CD14-positive monocyte (primary cell): ENCODE measurements around the gene LHPP. TPM values are rescaled to one million over a fixed set of nuclear protein-coding genes. Genes with fewer than 3 reads are reported as not detected.

Source experiments
- DNase-seq, 3 donors: peaks; one replicate each; pipeline ENCODE4 v3.0.0-alpha.2; 2011 to 2022
- H2AFZ ChIP-seq: 2 replicates; pipeline ENCODE4 v1.6.0; 2012; ENCODE audit warnings: mild to moderate bottlenecking, low read depth, low read length, inconsistent platforms; ENCODE audit not compliant: insufficient read depth, poor library complexity, severe bottlenecking
- H3K27ac ChIP-seq, 2 donors: 1 replicate in 1 of 2; 2 replicates in 1 of 2; pipeline ENCODE4 v1.5.1; 2012 to 2013; ENCODE audit warnings: low read length in 2 of 2, control low read depth in 1 of 2, inconsistent platforms in 1 of 2, low read depth in 1 of 2, mild to moderate bottlenecking in 1 of 2
- H3K27me3 ChIP-seq, 2 donors: one replicate each; pipeline versions ENCODE4 v1.6.0 to v1.6.1; 2011 to 2013; ENCODE audit warnings: low read length in 2 of 2; ENCODE audit not compliant: control insufficient read depth in 2 of 2, insufficient read depth in 2 of 2
- H3K36me3 ChIP-seq, 2 donors: replicated peaks in 1 of 2; 1 replicate in 1 of 2; 2 replicates in 1 of 2; pipeline versions ENCODE4 v1.5.1 to v1.6.1; 2012 to 2013; ENCODE audit warnings: low read length in 2 of 2, control low read depth in 1 of 2, inconsistent platforms in 1 of 2, mild to moderate bottlenecking in 1 of 2; ENCODE audit not compliant: insufficient read depth in 2 of 2, control insufficient read depth in 1 of 2
- H3K4me1 ChIP-seq, 2 donors: 1 replicate in 1 of 2; 2 replicates in 1 of 2; pipeline versions ENCODE4 v1.5.1 to v1.6.1; 2012 to 2013; ENCODE audit warnings: low read length in 2 of 2, control low read depth in 1 of 2, inconsistent platforms in 1 of 2, mild to moderate bottlenecking in 1 of 2, moderate library complexity in 1 of 2; ENCODE audit not compliant: insufficient read depth in 2 of 2, control insufficient read depth in 1 of 2
- H3K4me2 ChIP-seq: replicated peaks from 2 replicates; pipeline ENCODE3; 2012; ENCODE audit warnings: low read length, moderate library complexity, mild to moderate bottlenecking; ENCODE audit not compliant: poor library complexity, severe bottlenecking; ENCODE audit errors: extremely low read depth
- H3K4me3 ChIP-seq, 3 experiments: fragments of 200-600 bp in 1 of 3; sonication (generic) in 1 of 3; replicated peaks in 1 of 3; 1 replicate in 2 of 3; 2 replicates in 1 of 3; pipeline ENCODE4 v1.5.1; 2011 to 2013; ENCODE audit warnings: low read length in 3 of 3, mild to moderate bottlenecking in 3 of 3, control low read depth in 2 of 3, low read depth in 2 of 3, inconsistent platforms in 1 of 3, moderate library complexity in 1 of 3
- H3K79me2 ChIP-seq: 2 replicates; pipeline ENCODE4 v1.6.0; 2012; ENCODE audit warnings: mild to moderate bottlenecking, control low read depth, inconsistent platforms, low read length, moderate library complexity; ENCODE audit not compliant: insufficient read depth
- H3K9ac ChIP-seq: 2 replicates; pipeline ENCODE4 v1.6.0; 2017; ENCODE audit warnings: low read length, mild to moderate bottlenecking; ENCODE audit not compliant: insufficient read depth, poor library complexity, severe bottlenecking
- H3K9me3 ChIP-seq, 2 donors: replicated peaks in 1 of 2; 1 replicate in 1 of 2; 2 replicates in 1 of 2; pipeline versions ENCODE4 v1.5.1 to v1.6.1; 2012 to 2013; ENCODE audit warnings: low read length in 2 of 2, control low read depth in 1 of 2; ENCODE audit not compliant: control insufficient read depth in 1 of 2, insufficient read depth in 1 of 2
- H4K20me1 ChIP-seq: 2 replicates; pipeline ENCODE4 v1.6.0; 2012; ENCODE audit warnings: mild to moderate bottlenecking, low read length, control low read depth, moderate library complexity; ENCODE audit not compliant: insufficient read depth
- H3K27ac Mint-ChIP-seq, 7 donors: one replicate each; pipeline ENCODE4 v1.8.0; 2020; ENCODE audit warnings: mild to moderate bottlenecking in 7 of 7, mixed read lengths in 7 of 7, moderate library complexity in 6 of 7, inconsistent platforms in 2 of 7
- H3K27me3 Mint-ChIP-seq, 3 donors: one replicate each; pipeline ENCODE4 v1.8.0; 2021 to 2022; ENCODE audit warnings: low read depth in 3 of 3, mild to moderate bottlenecking in 3 of 3, mixed read lengths in 3 of 3, moderate library complexity in 3 of 3, inconsistent platforms in 1 of 3
- H3K36me3 Mint-ChIP-seq, 2 donors: one replicate each; pipeline ENCODE4 v1.8.0; 2020; ENCODE audit warnings: mixed read lengths in 2 of 2, inconsistent platforms in 1 of 2, mild to moderate bottlenecking in 1 of 2
- H3K4me1 Mint-ChIP-seq: one replicate; pipeline ENCODE4 v1.8.0; 2020; ENCODE audit warnings: mild to moderate bottlenecking, mixed read lengths
- H3K4me3 Mint-ChIP-seq, 2 donors: one replicate each; pipeline ENCODE4 v1.8.0; 2020; ENCODE audit warnings: mild to moderate bottlenecking in 2 of 2, mixed read lengths in 2 of 2, moderate library complexity in 1 of 2
- H3K9me3 Mint-ChIP-seq, 7 donors: one replicate each; pipeline ENCODE4 v1.8.0; 2020 to 2022; ENCODE audit warnings: mixed read lengths in 7 of 7, mild to moderate bottlenecking in 6 of 7, moderate library complexity in 6 of 7, inconsistent platforms in 2 of 7
- CTCF ChIP-seq: fragments of 200-600 bp; IDR thresholded peaks from one replicate; pipeline ENCODE4 v1.8.0; 2022; ENCODE audit warnings: antibody characterized with exemption, mild to moderate bottlenecking
- WGBS: methylation state at CpG from one replicate; pipeline ENCODE4 v1.1.5; 2013; ENCODE audit warnings: missing lambda C conversion rate; ENCODE audit not compliant: insufficient coverage; 5-methylcytosine and 5-hydroxymethylcytosine counted together
- intact Hi-C, 2 donors: fragments of 100-400 bp; cut with micrococcal nuclease; formaldehyde crosslinking; loops; one replicate each; pipeline versions ENCODE4 v1.15.0 to v1.15.1; 2023
- polyA plus RNA-seq, 3 donors: library from polyadenylated mRNA; depleted of rRNA in 1 of 3; unstranded in 2 of 3; stranded (reverse) in 1 of 3; fragments of 300-500 nt in 2 of 3; fragments of >200 nt in 1 of 3; fragmentation: Illumina TruSeq in 2 of 3; gene quantifications; 1 replicate in 2 of 3; 2 replicates in 1 of 3; pipeline ENCODE4 v1.2.3, GENCODE V29; 2012 to 2021

Gene LHPP
- polyA plus RNA-seq, 3 donors: 15.2 to 20.6 (median 19.5) TPM

GRCh38 chr10:124655191-124656112 lies 193.8 kb downstream of the LHPP start:
- Mint-ChIP-seq H3K9me3 (no peaks in the 10 kb centered on the region), H3K4me3 (no peak overlapping the region), H3K36me3 (peaks cover 37 to 59% of the 10 kb centered on the region in 2 donors), H3K4me1 (peaks cover 77% of the 10 kb centered on the region), H3K27me3 (peaks cover 0 to 1% (median 0%) of the 10 kb centered on the region in 3 donors), H3K27ac (peak overlapping the region in 5 of 7 donors; percentile 40 to 77 (median 71))
- Histone ChIP-seq H2AFZ (no peak overlapping the region), H3K9ac (no peak overlapping the region), H4K20me1 (peaks cover 63% of the 10 kb centered on the region), H3K4me3 (no peak overlapping the region), H3K36me3 (peaks cover 7 to 49% of the 10 kb centered on the region in 2 donors), H3K27ac (peak overlapping the region in 1 of 2 donors; percentile 45), H3K4me2 (no peak overlapping the region), H3K4me1 (peaks cover 40 to 57% of the 10 kb centered on the region in 2 donors), H3K79me2 (peaks cover 89% of the 10 kb centered on the region), H3K9me3 (no peaks in the 10 kb centered on the region), H3K27me3 (no peaks in the 10 kb centered on the region)
- TF ChIP-seq CTCF: no peak
- intact Hi-C loops: no loop called here
- no peak for DNase-seq
- 70% methylated on average over 10 of the region's 13 CpGs for WGBS

DNA sequence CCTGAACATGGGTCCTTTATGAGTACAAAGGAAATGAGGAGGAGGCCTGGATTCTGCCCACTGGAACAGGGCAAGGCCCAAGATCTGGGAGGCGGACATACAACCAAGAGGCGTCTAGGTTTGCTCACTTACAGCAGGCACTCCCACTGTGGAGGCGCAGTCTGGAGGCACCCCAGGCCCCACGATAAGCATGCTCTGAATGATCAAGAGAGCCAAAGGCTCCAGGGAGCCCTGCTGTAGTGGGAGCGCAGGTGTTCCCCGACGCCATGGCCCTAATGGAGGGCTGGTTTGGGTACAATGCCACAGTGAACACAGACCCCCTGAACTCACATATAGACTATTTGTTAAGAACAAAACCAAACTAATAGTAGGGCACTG lies 194.5 kb downstream of the LHPP start:
- peaks cover 0 to 2% (median 0%) of the 10 kb centered on the region in 3 donors for H3K27me3 Mint-ChIP-seq
- H3K9ac ChIP-seq: no peak overlapping the region
- peak overlapping the region in 1 of 2 donors; percentile 45 for H3K27ac ChIP-seq
- H3K4me2 ChIP-seq: no peak overlapping the region
- DNase-seq: no peak
- H3K27me3 ChIP-seq: no peaks in the 10 kb centered on the region
- H2AFZ ChIP-seq: no peak overlapping the region
- intact Hi-C loops: no loop called here
- peaks cover 7 to 54% of the 10 kb centered on the region in 2 donors for H3K36me3 ChIP-seq
- H3K4me1 ChIP-seq: peaks cover 34 to 50% of the 10 kb centered on the region in 2 donors
- peaks cover 70% of the 10 kb centered on the region for H4K20me1 ChIP-seq
- H3K4me3 ChIP-seq: no peak overlapping the region
- TF ChIP-seq CTCF: no peak
- H3K79me2 ChIP-seq: peaks cover 89% of the 10 kb centered on the region
- peaks cover 36 to 60% of the 10 kb centered on the region in 2 donors for H3K36me3 Mint-ChIP-seq
- WGBS: 98% methylated on average over 4 of the region's 7 CpGs
- H3K4me3 Mint-ChIP-seq: no peak overlapping the region
- no peaks in the 10 kb centered on the region for H3K9me3 Mint-ChIP-seq
- H3K9me3 ChIP-seq: no peaks in the 10 kb centered on the region
- H3K27ac Mint-ChIP-seq: peak overlapping the region in 4 of 7 donors; percentile 68 to 76 (median 72)
- peaks cover 70% of the 10 kb centered on the region for H3K4me1 Mint-ChIP-seq
